Cardiac muscle cell (in vitro differentiated cells and primary cell): ENCODE data around the gene NOS3. TPM values are rescaled to one million over a fixed set of nuclear protein-coding genes. Genes with fewer than 3 reads are reported as not detected.

ENCODE experiments used
- DNase-seq, 2 donors: peaks; one replicate each; pipeline versions ENCODE4 v3.0.0 to v3.0.0-alpha.2; 2010 to 2017; ENCODE audit warnings: low read depth in 1 of 2, low spot score in 1 of 2
- H3K27ac ChIP-seq: fragments of 200-600 bp; sonication (generic); 2 replicates; pipeline ENCODE4 v1.5.1; 2016
- H3K27me3 ChIP-seq: fragments of 200-600 bp; sonication (generic); 2 replicates; pipeline ENCODE4 v1.6.0; 2016; ENCODE audit warnings: control low read depth
- H3K36me3 ChIP-seq: fragments of 200-600 bp; sonication (generic); 2 replicates; pipeline ENCODE4 v1.5.1; 2016; ENCODE audit warnings: control low read depth
- H3K4me1 ChIP-seq: fragments of 200-600 bp; sonication (generic); 2 replicates; pipeline ENCODE4 v1.8.1; 2017; ENCODE audit warnings: low read depth, mild to moderate bottlenecking, mixed run types
- H3K4me3 ChIP-seq: fragments of 200-600 bp; sonication (generic); 2 replicates; pipeline ENCODE4 v1.5.1; 2016; ENCODE audit warnings: mild to moderate bottlenecking
- H3K9me3 ChIP-seq: fragments of 200-600 bp; sonication (generic); 2 replicates; pipeline ENCODE4 v1.5.1; 2017; ENCODE audit warnings: low read depth, mild to moderate bottlenecking, control low read depth
- polyA plus RNA-seq: library from polyadenylated mRNA; unstranded; fragments of >200 nt; fragmentation: Nextera tagmentation; extraction: Ambion mirVana; gene quantifications from 2 replicates; pipeline ENCODE4 v1.2.1, GENCODE V29; 2016
- total RNA-seq: library from RNA; depleted of rRNA; stranded (reverse); fragments of >200 nt; gene quantifications from 2 replicates; pipeline ENCODE4 v1.2.3, GENCODE V29; 2016
- TF ChIP-seq, protein P1 (sequence below): IDR thresholded peaks from 2 replicates; pipeline ENCODE4 v1.5.1; 2012; ENCODE audit warnings: low read depth, mild to moderate bottlenecking, low read length

NOS3 gene
- total and polyA plus RNA-seq, 2 experiments from 2014 or later, result 13.1 to 20.3 TPM

DNA sequence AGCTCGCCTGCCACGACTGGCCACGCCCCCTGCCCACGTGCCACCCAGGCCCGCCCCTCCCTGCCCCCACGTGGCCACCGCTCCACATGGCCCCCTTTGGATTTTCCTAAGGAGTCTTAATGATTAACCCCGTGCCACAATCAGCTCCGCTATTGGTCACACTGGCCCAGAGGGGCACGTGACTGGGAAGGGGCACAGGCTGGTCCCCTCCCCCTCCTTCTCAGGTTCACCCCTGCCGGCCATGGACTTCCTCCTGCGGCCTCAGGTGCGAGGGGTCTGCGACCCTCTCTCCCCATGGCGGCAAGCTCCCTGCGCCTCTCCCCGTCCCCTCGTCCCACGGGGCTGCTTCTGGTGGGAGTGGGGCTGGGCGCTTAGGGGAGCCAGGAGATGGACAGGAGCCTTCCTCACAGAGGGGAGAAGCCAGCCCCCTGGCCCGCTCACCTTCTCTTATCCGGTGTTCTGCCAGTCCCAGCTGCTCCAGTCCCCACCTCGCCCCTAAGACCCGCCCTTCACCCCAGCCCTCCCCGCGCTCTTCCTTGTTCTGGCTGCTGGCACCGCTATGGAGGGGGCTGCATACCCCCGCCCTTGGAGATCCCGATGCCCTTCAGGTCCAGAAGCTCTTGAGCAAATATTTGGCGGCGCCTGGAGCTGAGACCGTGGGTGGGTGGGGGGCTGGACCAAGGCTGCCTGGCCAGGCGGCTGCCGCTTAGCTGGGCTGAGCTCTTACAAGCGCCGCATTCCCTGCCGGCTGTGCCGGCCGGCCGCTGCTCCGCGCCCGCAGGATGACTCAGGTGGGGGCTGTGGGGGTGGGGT is 71.8 kb downstream of the NOS3 start:
- TF ChIP-seq, protein P1, sequence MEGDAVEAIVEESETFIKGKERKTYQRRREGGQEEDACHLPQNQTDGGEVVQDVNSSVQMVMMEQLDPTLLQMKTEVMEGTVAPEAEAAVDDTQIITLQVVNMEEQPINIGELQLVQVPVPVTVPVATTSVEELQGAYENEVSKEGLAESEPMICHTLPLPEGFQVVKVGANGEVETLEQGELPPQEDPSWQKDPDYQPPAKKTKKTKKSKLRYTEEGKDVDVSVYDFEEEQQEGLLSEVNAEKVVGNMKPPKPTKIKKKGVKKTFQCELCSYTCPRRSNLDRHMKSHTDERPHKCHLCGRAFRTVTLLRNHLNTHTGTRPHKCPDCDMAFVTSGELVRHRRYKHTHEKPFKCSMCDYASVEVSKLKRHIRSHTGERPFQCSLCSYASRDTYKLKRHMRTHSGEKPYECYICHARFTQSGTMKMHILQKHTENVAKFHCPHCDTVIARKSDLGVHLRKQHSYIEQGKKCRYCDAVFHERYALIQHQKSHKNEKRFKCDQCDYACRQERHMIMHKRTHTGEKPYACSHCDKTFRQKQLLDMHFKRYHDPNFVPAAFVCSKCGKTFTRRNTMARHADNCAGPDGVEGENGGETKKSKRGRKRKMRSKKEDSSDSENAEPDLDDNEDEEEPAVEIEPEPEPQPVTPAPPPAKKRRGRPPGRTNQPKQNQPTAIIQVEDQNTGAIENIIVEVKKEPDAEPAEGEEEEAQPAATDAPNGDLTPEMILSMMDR, result no peak
- peak overlapping the region; percentile 11 for H3K4me3 ChIP-seq

DNA sequence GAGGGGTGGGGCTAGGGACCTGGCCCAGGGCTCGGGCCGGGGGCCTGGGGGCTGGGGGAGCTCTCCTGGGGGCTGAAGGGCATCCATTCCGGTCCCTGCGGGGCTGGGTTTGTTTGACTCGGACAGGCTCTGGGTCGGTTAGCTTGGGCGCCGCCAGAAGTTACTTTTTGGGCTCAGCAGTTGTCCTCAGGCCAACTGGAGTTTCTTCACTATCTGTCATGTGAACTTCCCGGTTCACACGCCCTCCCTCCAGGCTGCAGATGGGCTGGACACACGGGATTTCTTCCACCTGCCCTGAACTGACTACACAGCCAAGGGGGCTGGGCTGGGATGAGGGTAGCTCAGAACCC is 72.4 kb downstream of the NOS3 start:
- Histone ChIP-seq H3K27ac (peak overlapping the region; percentile 76), H3K36me3 (peaks cover 31% of the 10 kb centered on the region), H3K27me3 (no peaks in the 10 kb centered on the region), H3K4me1 (peaks cover 25% of the 10 kb centered on the region), H3K9me3 (no peaks in the 10 kb centered on the region), H3K4me3 (peak overlapping the region; percentile 11)
- DNase-seq, result peak in 1 of 2 donors; percentile 69
- TF ChIP-seq, protein P1, result no peak

More for the DNA sequence above, 71.8 kb downstream of the NOS3 start:
- DNase-seq, result peak; percentile 72 to 93
- peaks cover 25% of the 10 kb centered on the region for H3K36me3 ChIP-seq
- peak overlapping the region; percentile 76 for H3K27ac ChIP-seq
- H3K9me3 ChIP-seq, result no peaks in the 10 kb centered on the region
- H3K4me1 ChIP-seq, result peaks cover 25% of the 10 kb centered on the region
- no peaks in the 10 kb centered on the region for H3K27me3 ChIP-seq

Other genes with a start within 250 kb of the NOS3 start
- gene TMEM176B, start 190.7 kb upstream of the NOS3 start, total RNA-seq, result 25.6 and 30.6 TPM in 2 replicates
- gene TMEM176B, start 190.7 kb upstream of the NOS3 start, polyA plus RNA-seq, result 37.9 and 41.8 TPM in 2 replicates
- gene TMEM176A, start 190.2 kb upstream of the NOS3 start, total RNA-seq, result 18.2 and 19.1 TPM in 2 replicates
- 32.1 and 35.7 TPM in 2 replicates for gene TMEM176A, start 190.2 kb upstream of the NOS3 start, polyA plus RNA-seq
- gene AOC1, start 138.5 kb upstream of the NOS3 start, total RNA-seq, result 0.06 TPM in 1 of 2 replicates, not detected in the other
- not detected in 2 replicates for gene AOC1, start 138.5 kb upstream of the NOS3 start, polyA plus RNA-seq
- gene KCNH2, start 12.7 kb upstream of the NOS3 start, total RNA-seq, result 91.5 and 110 TPM in 2 replicates
- gene KCNH2, start 12.7 kb upstream of the NOS3 start, polyA plus RNA-seq, result 48.0 and 64.2 TPM in 2 replicates
- 7.1 and 8.4 TPM in 2 replicates for gene ATG9B, start 33.5 kb downstream of the NOS3 start, total RNA-seq
- gene ATG9B, start 33.5 kb downstream of the NOS3 start, polyA plus RNA-seq, result 13.0 and 22.7 TPM in 2 replicates
- gene ABCB8, start 37.4 kb downstream of the NOS3 start, total RNA-seq, result 27.2 and 29.2 TPM in 2 replicates
- gene ABCB8, start 37.4 kb downstream of the NOS3 start, polyA plus RNA-seq, result 18.4 and 20.4 TPM in 2 replicates
- gene ASIC3, start 57.5 kb downstream of the NOS3 start, total RNA-seq, result 9.0 and 9.8 TPM in 2 replicates
- gene ASIC3, start 57.5 kb downstream of the NOS3 start, polyA plus RNA-seq, result 5.2 and 6.8 TPM in 2 replicates
- 17.8 and 35.6 TPM in 2 replicates for gene CDK5, start 66.9 kb downstream of the NOS3 start, total RNA-seq
- 24.4 and 56.8 TPM in 2 replicates for gene CDK5, start 66.9 kb downstream of the NOS3 start, polyA plus RNA-seq
- gene SLC4A2, start 68.6 kb downstream of the NOS3 start, total RNA-seq, result 269 and 288 TPM in 2 replicates
- 118 and 144 TPM in 2 replicates for gene SLC4A2, start 68.6 kb downstream of the NOS3 start, polyA plus RNA-seq
- gene FASTK, start 89.8 kb downstream of the NOS3 start, total RNA-seq, result 165 and 175 TPM in 2 replicates
- 145 and 227 TPM in 2 replicates for gene FASTK, start 89.8 kb downstream of the NOS3 start, polyA plus RNA-seq
- 83.4 and 93.9 TPM in 2 replicates for gene TMUB1, start 92.5 kb downstream of the NOS3 start, total RNA-seq
- gene TMUB1, start 92.5 kb downstream of the NOS3 start, polyA plus RNA-seq, result 63.0 and 74.9 TPM in 2 replicates
- 66.4 and 115 TPM in 2 replicates for gene AGAP3, start 95.5 kb downstream of the NOS3 start, total RNA-seq
- gene AGAP3, start 95.5 kb downstream of the NOS3 start, polyA plus RNA-seq, result 106 and 124 TPM in 2 replicates
- 0.36 and 1.6 TPM in 2 replicates for gene GBX1, start 176.7 kb downstream of the NOS3 start, total RNA-seq
- 1.1 and 1.3 TPM in 2 replicates for gene GBX1, start 176.7 kb downstream of the NOS3 start, polyA plus RNA-seq
- 1.0 and 1.4 TPM in 2 replicates for gene ASB10, start 196.2 kb downstream of the NOS3 start, total RNA-seq
- 0.57 TPM in 1 of 2 replicates, not detected in the other for gene ASB10, start 196.2 kb downstream of the NOS3 start, polyA plus RNA-seq
- not detected in 2 replicates for gene H2BK1, start 219.5 kb downstream of the NOS3 start, total RNA-seq
- gene H2BK1, start 219.5 kb downstream of the NOS3 start, polyA plus RNA-seq, result not detected in 2 replicates
- gene ABCF2, start 236.2 kb downstream of the NOS3 start, total RNA-seq, result 34.3 and 38.1 TPM in 2 replicates
- gene ABCF2, start 236.2 kb downstream of the NOS3 start, polyA plus RNA-seq, result 32.7 and 32.9 TPM in 2 replicates
- 37.0 and 45.5 TPM in 2 replicates for gene CHPF2, start 241.5 kb downstream of the NOS3 start, total RNA-seq
- gene CHPF2, start 241.5 kb downstream of the NOS3 start, polyA plus RNA-seq, result 26.9 and 31.7 TPM in 2 replicates